Activated CD8-positive, alpha-beta memory T cell treated with anti-CD3 and anti-CD28 coated beads for 48 hours (primary cell): ENCODE measurements around the gene RUNX1.
"Not testable (repeated sequence)": the region's sequence is repeated elsewhere in the genome, so short reads cannot be mapped to it uniquely, and the experiment has no call there.

Source experiments
- DNase-seq, 3 experiments: peaks; one replicate each; pipeline ENCODE4 v3.0.0-alpha.2; 2020; ENCODE audit warnings: low read depth in 2 of 3, low spot score in 2 of 3

RUNX1 gene

GRCh38 chr21:34973685-34974084 lies 75.4 kb downstream of the RUNX1 start:
- DNase-seq, result no peak

GRCh38 chr21:34971656-34972055 lies 77.4 kb downstream of the RUNX1 start:
- DNase-seq, result no peak

- no peak for DNase-seq
Measured at GRCh38 chr21:34970566-34970965, 78.5 kb downstream of the RUNX1 start.

GRCh38 chr21:34970167-34970500 lies 79.0 kb downstream of the RUNX1 start:
- DNase-seq, result no peak

GRCh38 chr21:34969423-34970166 lies 79.5 kb downstream of the RUNX1 start:
- DNase-seq, result no peak

- DNase-seq, result no peak
Measured at GRCh38 chr21:34968414-34969333, 80.4 kb downstream of the RUNX1 start.

GRCh38 chr21:34967509-34968289 lies 81.4 kb downstream of the RUNX1 start:
- DNase-seq, result no peak

GRCh38 chr21:34966881-34967280 lies 82.2 kb downstream of the RUNX1 start:
- not testable (repeated sequence) for DNase-seq

GRCh38 chr21:34965200-34966174 lies 83.6 kb downstream of the RUNX1 start:
- DNase-seq, result no peak

- DNase-seq, result no peak
Measured at GRCh38 chr21:34962586-34963222, 86.4 kb downstream of the RUNX1 start.

- DNase-seq, result no peak
Measured at GRCh38 chr21:34962136-34962535, 87.0 kb downstream of the RUNX1 start.

- DNase-seq, result no peak
Measured at GRCh38 chr21:34960687-34961086, 88.4 kb downstream of the RUNX1 start.

- DNase-seq, result no peak
Measured at GRCh38 chr21:34959607-34960006, 89.5 kb downstream of the RUNX1 start.

GRCh38 chr21:34958040-34958439 lies 91.1 kb downstream of the RUNX1 start:
- DNase-seq, result no peak

GRCh38 chr21:34956416-34957316 lies 92.4 kb downstream of the RUNX1 start:
- no peak for DNase-seq

- no peak for DNase-seq
Measured at GRCh38 chr21:34953950-34954349, 95.2 kb downstream of the RUNX1 start.

- no peak for DNase-seq
Measured at GRCh38 chr21:34952701-34953100, 96.4 kb downstream of the RUNX1 start.

GRCh38 chr21:34951868-34952267 lies 97.2 kb downstream of the RUNX1 start:
- not testable (repeated sequence) for DNase-seq

GRCh38 chr21:34950980-34951379 lies 98.1 kb downstream of the RUNX1 start:
- no peak for DNase-seq
